Prostate gland (tissue), 2 donors: ENCODE results near the gene NFATC1.

Experiments used
- CTCF ChIP-seq, 4 experiments: fragments of 200-600 bp in 2 of 4; fragments of 450-650 bp in 2 of 4; sonication (generic) in 2 of 4; IDR thresholded peaks; 1 replicate in 3 of 4; 2 replicates in 1 of 4; pipeline ENCODE4 v1.5.1; 2016 to 2019; ENCODE audit warnings: antibody characterized with exemption in 4 of 4, mild to moderate bottlenecking in 2 of 4, moderate library complexity in 2 of 4
- POLR2A ChIP-seq: fragments of 450-650 bp; IDR thresholded peaks from one replicate; pipeline ENCODE4 v1.6.1; 2016; ENCODE audit warnings: antibody characterized with exemption, mild to moderate bottlenecking
- POLR2AphosphoS5 ChIP-seq: sonication (generic); formaldehyde crosslinking; IDR thresholded peaks from one replicate; pipeline ENCODE4 v1.6.1; 2017; ENCODE audit warnings: antibody characterized with exemption

- TF ChIP-seq CTCF (IDR thresholded peaks at IDR 0.05) (no peak), POLR2AphosphoS5 (no peak), POLR2A (no peak)
These were observed 76.4 kb downstream of the NFATC1 start for GRCh38 chr18:79472176-79472575.
